Heart left ventricle (tissue), 13 donors: ENCODE measurements around the gene MINDY4.

Experiments used
- POLR2A ChIP-seq, 2 donors: fragments of 450-650 bp; IDR thresholded peaks; one replicate each; pipeline ENCODE4 v1.6.1; 2017; ENCODE audit warnings: antibody characterized with exemption in 2 of 2, mild to moderate bottlenecking in 2 of 2, moderate library complexity in 2 of 2
- TF ChIP-seq, protein P1 (sequence below), 12 donors: fragments of 200-600 bp; sonication (generic) in 4 of 12; IDR thresholded peaks; one replicate each; pipeline versions ENCODE4 v1.5.0 to v1.8.0; 2018 to 2022; ENCODE audit warnings: antibody characterized with exemption in 12 of 12, mild to moderate bottlenecking in 5 of 12
- donor health status: ischemic (EF 13 %, LVEDD 7.1; RV severe dilation, severe dysfunction).
- donor health status: DM: no; HTN: yes; CAD: no.
- donor health status: DM: no; HTN: no; CAD: no.
- donor health status: ischemic (EF 25% LVEDD 6.9; RV normal size, moderate dysfunction).
- donor health status: ischemic (EF 25% LVEDD 5.7; RV mildly dilated, moderate dysfunction).
- donor health status: ischemic (EF 35%, LVEDD 5.7; RV mildly dilated, moderate dysfunction).
- donor health status: nonischemic (EF 11% LVEDD 7.7; RV severe dilation, severe dysfunction).
- donor health status: DM: yes; HTN: yes; CAD: no.
- donor health status: PGD.
- donor health status: ischemic (EF 29% LVEDD 5.4; RV normal size, mild dysfunction).
- donor health status: nonischemic (EF 23%, LVEDD 6.1; RV moderate dilation, normal function).

GRCh38 chr7:30761214-30762156 is 9.7 kb upstream of the MINDY4 start:
- TF ChIP-seq, protein P1, sequence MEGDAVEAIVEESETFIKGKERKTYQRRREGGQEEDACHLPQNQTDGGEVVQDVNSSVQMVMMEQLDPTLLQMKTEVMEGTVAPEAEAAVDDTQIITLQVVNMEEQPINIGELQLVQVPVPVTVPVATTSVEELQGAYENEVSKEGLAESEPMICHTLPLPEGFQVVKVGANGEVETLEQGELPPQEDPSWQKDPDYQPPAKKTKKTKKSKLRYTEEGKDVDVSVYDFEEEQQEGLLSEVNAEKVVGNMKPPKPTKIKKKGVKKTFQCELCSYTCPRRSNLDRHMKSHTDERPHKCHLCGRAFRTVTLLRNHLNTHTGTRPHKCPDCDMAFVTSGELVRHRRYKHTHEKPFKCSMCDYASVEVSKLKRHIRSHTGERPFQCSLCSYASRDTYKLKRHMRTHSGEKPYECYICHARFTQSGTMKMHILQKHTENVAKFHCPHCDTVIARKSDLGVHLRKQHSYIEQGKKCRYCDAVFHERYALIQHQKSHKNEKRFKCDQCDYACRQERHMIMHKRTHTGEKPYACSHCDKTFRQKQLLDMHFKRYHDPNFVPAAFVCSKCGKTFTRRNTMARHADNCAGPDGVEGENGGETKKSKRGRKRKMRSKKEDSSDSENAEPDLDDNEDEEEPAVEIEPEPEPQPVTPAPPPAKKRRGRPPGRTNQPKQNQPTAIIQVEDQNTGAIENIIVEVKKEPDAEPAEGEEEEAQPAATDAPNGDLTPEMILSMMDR (IDR thresholded peaks at IDR 0.05) = no peak
- TF ChIP-seq POLR2A (IDR thresholded peaks at IDR 0.05) = no peak
